ENCODE data around the gene CREB3L2. TPM values are rescaled to one million over a fixed set of nuclear protein-coding genes. Genes with fewer than 3 reads are reported as not detected.

CREB3L2 gene
- polyA plus RNA-seq, 1 of the 3 experiments (the other 2 are of a cell fraction), result 22.9 TPM

- Histone ChIP-seq H3K27ac (ENCODE audit: low read depth in 2 of 2, low read length in 1 of 2) (peak overlapping the region in 1 of 2 experiments; percentile 94; a peak in 2 of 4 replicates), H3K36me3 (replicated peaks in 1 of 2; ENCODE audit: control insufficient read depth in 1 of 2, insufficient read depth in 2 of 2, low read length in 1 of 2) (peaks cover 0 to 3% of the 10 kb centered on the region in 2 experiments), H3K9ac (no peak overlapping the region), H4K20me1 (ENCODE audit: insufficient read depth) (no peaks in the 10 kb centered on the region; the same call in 1 of the 2 replicates), H3K27me3 (ENCODE audit: insufficient read depth) (no peaks in the 10 kb centered on the region), H3K9me3 (no peaks in the 10 kb centered on the region), H3K4me1 (ENCODE audit: control insufficient read depth in 1 of 2, insufficient read depth in 2 of 2, low read depth in 1 of 2, low read length in 1 of 2) (peaks cover 23 to 39% of the 10 kb centered on the region in 2 experiments; a peak in 3 of 4 replicates), H3K9me2 (no peaks in the 10 kb centered on the region), H2AFZ (ENCODE audit: low read depth) (no peak overlapping the region), H3K79me2 (ENCODE audit: insufficient read depth) (peaks cover 97% of the 10 kb centered on the region), H3K4me2 (no peak overlapping the region), H3F3A (replicated peaks; ENCODE audit: insufficient read depth) (peaks cover 16% of the 10 kb centered on the region), H3K4me3 (ENCODE audit: low read depth in 2 of 2, low read length in 1 of 2) (no peak overlapping the region)
- TF ChIP-seq CHD2 (IDR thresholded peaks at IDR 0.05; ENCODE audit: low read length, partially characterized antibody), result no peak
- TF ChIP-seq FOXM1 (IDR thresholded peaks at IDR 0.05; ENCODE audit: low read depth), result no peak
- no peak for TF ChIP-seq REST (IDR thresholded peaks at IDR 0.05; ENCODE audit: low read depth, low read length)
- no peak for TF ChIP-seq RCOR1 (IDR thresholded peaks at IDR 0.05; ENCODE audit: low read length)
- TF ChIP-seq IRF3 (IDR thresholded peaks at IDR 0.05; ENCODE audit: low read depth, low read length), result no peak
- TF ChIP-seq SIN3A (IDR thresholded peaks at IDR 0.05; ENCODE audit: borderline replicate concordance, low read depth, low read length), result no peak
- TF ChIP-seq TAF1 (IDR thresholded peaks at IDR 0.05; ENCODE audit: borderline replicate concordance, low read depth, low read length), result no peak
- no peak for TF ChIP-seq EP300 (IDR thresholded peaks at IDR 0.05; ENCODE audit: borderline replicate concordance in 1 of 2, low read depth in 1 of 2, low read length in 1 of 2)
- TF ChIP-seq YY1 (IDR thresholded peaks at IDR 0.05; ENCODE audit: low read depth), result no peak
- TF ChIP-seq RFX5 (IDR thresholded peaks at IDR 0.05; ENCODE audit: low read length), result no peak
- TF ChIP-seq TCF12 (IDR thresholded peaks at IDR 0.05), result no peak
- no peak for TF ChIP-seq ELF1 (IDR thresholded peaks at IDR 0.05)
- no peak for TF ChIP-seq FOSL2 (IDR thresholded peaks at IDR 0.05; ENCODE audit: borderline replicate concordance, low read depth)
- TF ChIP-seq NRF1 (IDR thresholded peaks at IDR 0.05; ENCODE audit: low read depth, low read length), result no peak
- TF ChIP-seq ZBTB33 (IDR thresholded peaks at IDR 0.05; ENCODE audit: borderline replicate concordance, low read depth), result no peak
- no peak for TF ChIP-seq USF1 (IDR thresholded peaks at IDR 0.05; ENCODE audit: borderline replicate concordance, low read depth)
- TF ChIP-seq GABPA (IDR thresholded peaks at IDR 0.05; ENCODE audit: low read depth), result no peak
- no peak for TF ChIP-seq JUND (IDR thresholded peaks at IDR 0.05)
- POLR2A ChIA-PET, result no interaction called here
- CTCF ChIA-PET, result interaction anchor here (0.9 kb wide), 1 partner anchor 10 kb away, joined by 5 read pairs; no protein-coding TSS in a partner anchor
- 76% methylated on average over 5 of the region's 5 CpGs for WGBS (ENCODE audit: low lambda C conversion rate)
- no peak for DNase-seq
Observed at GRCh38 chr7:137976696-137977095, 25.2 kb downstream of the CREB3L2 start.

Measured in SK-N-SH (cell line).